IMR-90 (cell line): ENCODE results near the gene ZNF212. TPM values are rescaled to one million over a fixed set of nuclear protein-coding genes. Genes with fewer than 3 reads are reported as not detected.

Experiments used
- ATAC-seq: fragments of 200-7000 bp; cut with Tn5 transposase; 2 replicates; pipeline ENCODE4 v1.9.1; 2020; ENCODE audit warnings: low read depth, mild to moderate bottlenecking, moderate library complexity
- BruUV-seq: library from RNA; stranded (reverse); fragments of 400-500 nt; replicated peaks from 2 replicates; lab custom pipeline; 2021; lab: Mats Ljungman, UMichigan
- CTCF ChIA-PET: fragments of 300-600 bp; formaldehyde crosslinking; extraction: SDS; loops from one replicate; lab custom pipeline; 2021; ENCODE audit warnings: antibody characterized with exemption; lab: Yijun Ruan, JAX
- POLR2A ChIA-PET: fragments of 300-600 bp; sonication (Branson Sonifier 250); formaldehyde crosslinking; loops from one replicate; lab custom pipeline; 2022; ENCODE audit warnings: antibody characterized with exemption; ENCODE audit not compliant: unreplicated experiment; lab: Charles Lee
- DNase-seq: peaks from one replicate; pipeline ENCODE4 v3.0.0; 2013
- H2AFZ ChIP-seq: replicated peaks from 2 replicates; pipeline ENCODE3; 2013; ENCODE audit warnings: low read length, mild to moderate bottlenecking; ENCODE audit not compliant: poor library complexity
- H2AK5ac ChIP-seq: 2 replicates; pipeline ENCODE4 v1.6.1; 2013; ENCODE audit warnings: low read depth, low read length, inconsistent platforms
- H2AK9ac ChIP-seq: replicated peaks from 2 replicates; pipeline ENCODE3; 2013; ENCODE audit warnings: mild to moderate bottlenecking, low read depth, low read length, moderate library complexity; ENCODE audit not compliant: poor library complexity
- H2BK120ac ChIP-seq: 2 replicates; pipeline ENCODE4 v1.6.1; 2013; ENCODE audit warnings: low read depth, low read length, inconsistent platforms
- H2BK15ac ChIP-seq: 3 replicates; pipeline ENCODE4 v1.6.1; 2013; ENCODE audit warnings: low read depth, low read length, inconsistent platforms
- H2BK20ac ChIP-seq: 2 replicates; pipeline ENCODE4 v1.6.1; 2013; ENCODE audit warnings: low read depth, mild to moderate bottlenecking, inconsistent platforms, low read length, moderate library complexity
- H2BK5ac ChIP-seq: 2 replicates; pipeline ENCODE4 v1.6.1; 2013; ENCODE audit warnings: mild to moderate bottlenecking, low read depth, low read length, inconsistent platforms; ENCODE audit not compliant: poor library complexity, severe bottlenecking
- H3K14ac ChIP-seq: replicated peaks from 2 replicates; pipeline ENCODE4 v1.6.1; 2013; ENCODE audit warnings: low read depth, low read length, inconsistent platforms
- H3K18ac ChIP-seq: 2 replicates; pipeline ENCODE4 v1.6.1; 2013; ENCODE audit warnings: low read depth, low read length, control low read depth
- H3K23ac ChIP-seq: 2 replicates; pipeline ENCODE4 v1.6.1; 2013; ENCODE audit warnings: low read depth, low read length, inconsistent platforms
- H3K27ac ChIP-seq: 2 replicates; pipeline ENCODE4 v1.5.1; 2013; ENCODE audit warnings: mild to moderate bottlenecking, control low read depth, low read length; ENCODE audit not compliant: insufficient read depth
- H3K27me3 ChIP-seq: 2 replicates; pipeline ENCODE4 v1.6.1; 2013; ENCODE audit warnings: low read length; ENCODE audit not compliant: control insufficient read depth, insufficient read depth
- H3K36me3 ChIP-seq: 2 replicates; pipeline ENCODE4 v1.6.1; 2013; ENCODE audit warnings: low read length, mixed read lengths; ENCODE audit not compliant: control insufficient read depth, insufficient read depth
- H3K4ac ChIP-seq: 2 replicates; pipeline ENCODE4 v1.6.1; 2013; ENCODE audit warnings: low read depth, low read length, inconsistent platforms
- H3K4me1 ChIP-seq: 2 replicates; pipeline ENCODE4 v1.6.1; 2013; ENCODE audit warnings: low read length, mixed read lengths; ENCODE audit not compliant: control insufficient read depth, insufficient read depth
- H3K4me2 ChIP-seq: 2 replicates; pipeline ENCODE4 v1.6.1; 2013; ENCODE audit warnings: low read depth, mild to moderate bottlenecking, control low read depth, low read length, moderate library complexity
- H3K4me3 ChIP-seq: 2 replicates; pipeline ENCODE4 v1.5.1; 2013; ENCODE audit warnings: low read depth, mild to moderate bottlenecking, control low read depth, low read length, moderate library complexity; ENCODE audit not compliant: insufficient read depth
- H3K56ac ChIP-seq: 2 replicates; pipeline ENCODE4 v1.6.1; 2013; ENCODE audit warnings: low read length, inconsistent platforms; ENCODE audit not compliant: insufficient read depth; ENCODE audit errors: extremely low read depth
- H3K79me1 ChIP-seq, 2 experiments: 2 replicates each; pipeline ENCODE4 v1.6.1; 2013; ENCODE audit warnings: low read length in 2 of 2, inconsistent platforms in 1 of 2, low read depth in 1 of 2
- H3K9ac ChIP-seq: 2 replicates; pipeline ENCODE4 v1.6.1; 2013; ENCODE audit warnings: low read depth, low read length, control low read depth
- H3K9me1 ChIP-seq: 2 replicates; pipeline ENCODE4 v1.6.1; 2013; ENCODE audit warnings: low read length, inconsistent platforms; ENCODE audit not compliant: insufficient read depth
- H3K9me3 ChIP-seq: 2 replicates; pipeline ENCODE4 v1.6.1; 2013; ENCODE audit warnings: low read length; ENCODE audit not compliant: control insufficient read depth, insufficient read depth
- H4K20me1 ChIP-seq: 2 replicates; pipeline ENCODE4 v1.6.1; 2013; ENCODE audit warnings: low read length, inconsistent platforms; ENCODE audit not compliant: insufficient read depth
- H4K5ac ChIP-seq: 2 replicates; pipeline ENCODE4 v1.6.1; 2013; ENCODE audit warnings: mild to moderate bottlenecking, low read depth, low read length, control low read depth
- H4K8ac ChIP-seq, 2 experiments: 2 replicates each; pipeline ENCODE4 v1.6.1; 2013; ENCODE audit warnings: low read depth in 2 of 2, low read length in 2 of 2, control low read depth in 1 of 2, inconsistent platforms in 1 of 2
- H4K91ac ChIP-seq: 2 replicates; pipeline ENCODE4 v1.6.1; 2013; ENCODE audit warnings: low read depth, low read length, inconsistent platforms; ENCODE audit not compliant: insufficient read depth
- BHLHE40 ChIP-seq: fragments of 150-350 bp; IDR thresholded peaks from 2 replicates; pipeline ENCODE4 v1.6.1; 2016; ENCODE audit warnings: mild to moderate bottlenecking, low read depth, low read length
- CEBPB ChIP-seq: IDR thresholded peaks from 2 replicates; pipeline ENCODE4 v1.6.1; 2012; ENCODE audit warnings: low read depth, low read length, improper control_type of control experiment
- CHD1 ChIP-seq: IDR thresholded peaks from 2 replicates; pipeline ENCODE4 v1.6.1; 2012; ENCODE audit warnings: low read depth, low read length, improper control_type of control experiment
- FOS ChIP-seq: fragments of 150-350 bp; IDR thresholded peaks from 2 replicates; pipeline ENCODE4 v1.6.1; 2016; ENCODE audit warnings: low read depth, low read length
- MAFK ChIP-seq: IDR thresholded peaks from 2 replicates; pipeline ENCODE4 v1.6.1; 2012; ENCODE audit warnings: low read depth, low read length, improper control_type of control experiment
- MAZ ChIP-seq: IDR thresholded peaks from 2 replicates; pipeline ENCODE4 v1.6.1; 2012; ENCODE audit warnings: low read depth, mild to moderate bottlenecking, low read length, improper control_type of control experiment, moderate library complexity, borderline replicate concordance
- MXI1 ChIP-seq: IDR thresholded peaks from 2 replicates; pipeline ENCODE4 v1.6.1; 2012; ENCODE audit warnings: low read depth, mild to moderate bottlenecking, low read length, moderate library complexity, borderline replicate concordance
- NFE2L2 ChIP-seq: fragments of 150-350 bp; IDR thresholded peaks from 2 replicates; pipeline ENCODE4 v1.6.1; 2016; ENCODE audit warnings: low read depth, mild to moderate bottlenecking, low read length
- POLR2A ChIP-seq: IDR thresholded peaks from 2 replicates; pipeline ENCODE4 v1.6.1; 2012; ENCODE audit warnings: mild to moderate bottlenecking, low read depth, low read length
- RAD21 ChIP-seq: IDR thresholded peaks from 2 replicates; pipeline ENCODE4 v1.6.1; 2012; ENCODE audit warnings: low read length, improper control_type of control experiment
- RCOR1 ChIP-seq: IDR thresholded peaks from 2 replicates; pipeline ENCODE4 v1.6.1; 2012; ENCODE audit warnings: mild to moderate bottlenecking, low read length, improper control_type of control experiment; ENCODE audit not compliant: insufficient replicate concordance
- RFX5 ChIP-seq: IDR thresholded peaks from 2 replicates; pipeline ENCODE4 v1.8.0; 2012; ENCODE audit warnings: low read depth, mild to moderate bottlenecking, low read length, moderate library complexity
- SMC3 ChIP-seq: fragments of 150-350 bp; IDR thresholded peaks from 2 replicates; pipeline ENCODE4 v1.6.1; 2016; ENCODE audit warnings: low read depth, mild to moderate bottlenecking, antibody characterized with exemption, low read length, moderate library complexity
- WGBS, 2 experiments: methylation state at CpG; one replicate each; pipeline versions ENCODE4 v1.1.5 to v1.1.7; 2013; ENCODE audit warnings: missing lambda C conversion rate in 2 of 2; ENCODE audit not compliant: insufficient read length in 1 of 2; ENCODE audit errors: extremely low coverage in 2 of 2; 5-methylcytosine and 5-hydroxymethylcytosine counted together
- dilution Hi-C: fragments of 300-500 bp; cut with HindIII; formaldehyde crosslinking; loops from one replicate; pipeline ENCODE4 v1.14.3; 2018; ENCODE audit warnings: low sequenced_read_pairs; ENCODE audit not compliant: unreplicated experiment
- in situ Hi-C: fragments of 300-500 bp; cut with MboI; formaldehyde crosslinking; loops from 3 replicates; pipeline ENCODE4 v1.14.3; 2019; ENCODE audit warnings: low sequenced_read_pairs, inconsistent platforms, mixed read lengths
- intact Hi-C: fragments of 100-400 bp; cut with micrococcal nuclease; formaldehyde crosslinking; loops from 2 replicates; pipeline ENCODE4 v1.10.0; 2022
- polyA plus RNA-seq, 3 experiments: library from polyadenylated mRNA; depleted of rRNA; stranded (reverse); fragments of >200 nt; gene quantifications; 2 replicates each; pipeline ENCODE4 v1.2.3, GENCODE V29; 2012; ENCODE audit warnings: low replicate concordance in 1 of 3
- total RNA-seq: library from RNA; depleted of rRNA; stranded (reverse); fragments of >200 nt; gene quantifications from 2 replicates; pipeline ENCODE4 v1.2.3, GENCODE V29; 2012
- TF ChIP-seq, protein P1 (sequence below): conservative IDR thresholded peaks from 2 replicates; pipeline ENCODE4 v1.5.1; 2012; ENCODE audit warnings: mild to moderate bottlenecking, low read depth, low read length, improper control_type of control experiment
- TF ChIP-seq, protein P2 (sequence below): fragments of 150-350 bp; IDR thresholded peaks from 2 replicates; pipeline ENCODE4 v1.6.1; 2016; ENCODE audit warnings: low read depth, mild to moderate bottlenecking, low read length, moderate library complexity, borderline replicate concordance
- TF ChIP-seq, protein P3 (sequence below): fragments of 150-350 bp; IDR thresholded peaks from 2 replicates; pipeline ENCODE4 v1.6.1; 2017; ENCODE audit warnings: mild to moderate bottlenecking, antibody characterized with exemption, low read length, low read depth

Gene ZNF212
- total and polyA plus RNA-seq, 2 of the 4 experiments (the other 2 are of a cell fraction): 3.8 to 5.1 TPM

DNA sequence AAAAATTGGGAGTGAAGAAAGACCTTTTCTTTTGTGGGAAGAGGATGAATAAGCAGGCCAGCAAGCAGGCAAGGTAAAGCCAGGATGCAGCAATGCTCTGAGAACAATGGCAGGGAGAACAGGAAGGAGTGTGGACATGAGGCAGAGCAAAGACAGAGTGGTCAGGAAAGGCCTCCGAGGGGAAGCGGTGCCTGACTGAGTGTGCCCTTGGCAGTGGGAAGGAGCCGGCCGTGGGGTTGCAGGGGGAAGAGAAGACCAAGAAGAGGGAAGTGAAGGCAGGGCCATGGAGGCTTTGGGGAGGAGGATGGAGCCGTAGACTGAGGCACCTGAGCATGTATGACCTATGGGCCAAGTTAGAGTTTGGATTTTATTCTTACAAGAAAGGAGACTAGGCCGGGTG, 21.9 kb upstream of the ZNF212 start:
- Histone ChIP-seq H2BK20ac (no peak overlapping the region), H4K20me1 (no peaks in the 10 kb centered on the region; the same call in 1 of the 2 replicates), H3K4me1 (peaks cover 3% of the 10 kb centered on the region), H3K27ac (no peak overlapping the region), H3K4me2 (no peak overlapping the region), H3K9ac (no peak overlapping the region), H3K4me3 (no peak overlapping the region), H4K91ac (no peak overlapping the region), H2BK15ac (no peak overlapping the region), H3K4ac (no peak overlapping the region), H3K27me3 (no peaks in the 10 kb centered on the region), H2BK5ac (no peak overlapping the region), H3K9me3 (no peaks in the 10 kb centered on the region), H2AFZ (no peak overlapping the region), H3K23ac (no peak overlapping the region), H2AK5ac (no peak overlapping the region), H2BK120ac (no peak overlapping the region), H2AK9ac (no peak overlapping the region), H3K9me1 (peaks cover 6% of the 10 kb centered on the region; the same call in 1 of the 2 replicates), H3K56ac (no peak overlapping the region), H3K79me1 (peaks cover 6 to 49% of the 10 kb centered on the region in 2 experiments; a peak in 3 of 4 replicates), H4K5ac (no peak overlapping the region), H3K18ac (no peak overlapping the region), H3K14ac (no peak overlapping the region), H3K36me3 (peaks cover 67% of the 10 kb centered on the region), H4K8ac (no peak overlapping the region)
- dilution Hi-C loops (no loop called here), in situ Hi-C loops (no loop called here), intact Hi-C loops (no loop called here)
- ATAC-seq: no peak
- 100% methylated on average over 2 of the region's 6 CpGs; no CpG with 5 or more reads in 1 of the 2 experiments for WGBS, 2 experiments
- ChIA-PET CTCF (interaction anchor here (0.7 kb wide), 1 partner anchor 19 kb away, joined by 4 read pairs; no protein-coding TSS in a partner anchor), POLR2A (no interaction called here)
- no TSS peak for BruUV-seq
- no peak for TF ChIP-seq RAD21
- no peak for TF ChIP-seq MAFK
- no peak for TF ChIP-seq MXI1
- no peak for TF ChIP-seq RCOR1
- TF ChIP-seq, protein P1, sequence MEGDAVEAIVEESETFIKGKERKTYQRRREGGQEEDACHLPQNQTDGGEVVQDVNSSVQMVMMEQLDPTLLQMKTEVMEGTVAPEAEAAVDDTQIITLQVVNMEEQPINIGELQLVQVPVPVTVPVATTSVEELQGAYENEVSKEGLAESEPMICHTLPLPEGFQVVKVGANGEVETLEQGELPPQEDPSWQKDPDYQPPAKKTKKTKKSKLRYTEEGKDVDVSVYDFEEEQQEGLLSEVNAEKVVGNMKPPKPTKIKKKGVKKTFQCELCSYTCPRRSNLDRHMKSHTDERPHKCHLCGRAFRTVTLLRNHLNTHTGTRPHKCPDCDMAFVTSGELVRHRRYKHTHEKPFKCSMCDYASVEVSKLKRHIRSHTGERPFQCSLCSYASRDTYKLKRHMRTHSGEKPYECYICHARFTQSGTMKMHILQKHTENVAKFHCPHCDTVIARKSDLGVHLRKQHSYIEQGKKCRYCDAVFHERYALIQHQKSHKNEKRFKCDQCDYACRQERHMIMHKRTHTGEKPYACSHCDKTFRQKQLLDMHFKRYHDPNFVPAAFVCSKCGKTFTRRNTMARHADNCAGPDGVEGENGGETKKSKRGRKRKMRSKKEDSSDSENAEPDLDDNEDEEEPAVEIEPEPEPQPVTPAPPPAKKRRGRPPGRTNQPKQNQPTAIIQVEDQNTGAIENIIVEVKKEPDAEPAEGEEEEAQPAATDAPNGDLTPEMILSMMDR: no peak
- TF ChIP-seq SMC3: no peak
- TF ChIP-seq BHLHE40: no peak
- TF ChIP-seq FOS: no peak
- no peak for TF ChIP-seq MAZ
- TF ChIP-seq, protein P2, sequence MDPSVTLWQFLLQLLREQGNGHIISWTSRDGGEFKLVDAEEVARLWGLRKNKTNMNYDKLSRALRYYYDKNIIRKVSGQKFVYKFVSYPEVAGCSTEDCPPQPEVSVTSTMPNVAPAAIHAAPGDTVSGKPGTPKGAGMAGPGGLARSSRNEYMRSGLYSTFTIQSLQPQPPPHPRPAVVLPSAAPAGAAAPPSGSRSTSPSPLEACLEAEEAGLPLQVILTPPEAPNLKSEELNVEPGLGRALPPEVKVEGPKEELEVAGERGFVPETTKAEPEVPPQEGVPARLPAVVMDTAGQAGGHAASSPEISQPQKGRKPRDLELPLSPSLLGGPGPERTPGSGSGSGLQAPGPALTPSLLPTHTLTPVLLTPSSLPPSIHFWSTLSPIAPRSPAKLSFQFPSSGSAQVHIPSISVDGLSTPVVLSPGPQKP: no peak
- no peak for TF ChIP-seq CEBPB
- no peak for TF ChIP-seq CHD1
- TF ChIP-seq, protein P3, sequence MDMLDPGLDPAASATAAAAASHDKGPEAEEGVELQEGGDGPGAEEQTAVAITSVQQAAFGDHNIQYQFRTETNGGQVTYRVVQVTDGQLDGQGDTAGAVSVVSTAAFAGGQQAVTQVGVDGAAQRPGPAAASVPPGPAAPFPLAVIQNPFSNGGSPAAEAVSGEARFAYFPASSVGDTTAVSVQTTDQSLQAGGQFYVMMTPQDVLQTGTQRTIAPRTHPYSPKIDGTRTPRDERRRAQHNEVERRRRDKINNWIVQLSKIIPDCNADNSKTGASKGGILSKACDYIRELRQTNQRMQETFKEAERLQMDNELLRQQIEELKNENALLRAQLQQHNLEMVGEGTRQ: no peak
- no peak for TF ChIP-seq NFE2L2
- TF ChIP-seq POLR2A: no peak
- TF ChIP-seq RFX5: no peak
- DNase-seq: no peak
